ENCODE results near the gene RAD51B.

The RAD51B gene

GRCh38 chr14:68060198-68060597 is 240.6 kb downstream of the RAD51B start:
- H3K4me3 ChIP-seq (ENCODE audit: low read depth, low read length) = no peak overlapping the region
- no peak for TF ChIP-seq CTCF (IDR thresholded peaks at IDR 0.05; ENCODE audit: low read depth, low read length, missing control alignments)
- DNase-seq (ENCODE audit: low read depth) = no peak

GRCh38 chr14:68062651-68063050 is 243.1 kb downstream of the RAD51B start:
- no peak for DNase-seq (ENCODE audit: low read depth)
- no peak for TF ChIP-seq CTCF (IDR thresholded peaks at IDR 0.05; ENCODE audit: low read depth, low read length, missing control alignments)
- H3K4me3 ChIP-seq (ENCODE audit: low read depth, low read length) = no peak overlapping the region

GRCh38 chr14:68065322-68065721 is 245.7 kb downstream of the RAD51B start:
- TF ChIP-seq CTCF (IDR thresholded peaks at IDR 0.05; ENCODE audit: low read depth, low read length, missing control alignments) = no peak
- DNase-seq (ENCODE audit: low read depth) = no peak

GRCh38 chr14:68074765-68075381 is 255.3 kb downstream of the RAD51B start:
- no peak for DNase-seq (ENCODE audit: low read depth)
- TF ChIP-seq CTCF (IDR thresholded peaks at IDR 0.05; ENCODE audit: low read depth, low read length, missing control alignments) = peak; percentile 10
- H3K4me3 ChIP-seq (ENCODE audit: low read depth, low read length) = no peak overlapping the region

More at GRCh38 chr14:68065322-68065721, 245.7 kb downstream of the RAD51B start:
- H3K4me3 ChIP-seq (ENCODE audit: low read depth, low read length) = no peak overlapping the region

GRCh38 chr14:68075382-68076029 is 255.9 kb downstream of the RAD51B start:
- no peak for TF ChIP-seq CTCF (IDR thresholded peaks at IDR 0.05; ENCODE audit: low read depth, low read length, missing control alignments)
- no peak for DNase-seq (ENCODE audit: low read depth)
- no peak overlapping the region for H3K4me3 ChIP-seq (ENCODE audit: low read depth, low read length)

GRCh38 chr14:68076451-68076850 is 256.9 kb downstream of the RAD51B start:
- no peak for TF ChIP-seq CTCF (IDR thresholded peaks at IDR 0.05; ENCODE audit: low read depth, low read length, missing control alignments)
- no peak for DNase-seq (ENCODE audit: low read depth)
- H3K4me3 ChIP-seq (ENCODE audit: low read depth, low read length) = no peak overlapping the region
